H4 (cell line): ENCODE data around the gene ASAH2. TPM values are rescaled to one million over a fixed set of nuclear protein-coding genes. Genes with fewer than 3 reads are reported as not detected.

Experiments used
- total RNA-seq: library from RNA; depleted of rRNA; stranded (reverse); fragments of >200 nt; shearing (Covaris generic); gene quantifications from 2 replicates; pipeline ENCODE4 v1.2.3, GENCODE V29; 2014; rRNA removed

The ASAH2 gene
- total RNA-seq, 1 experiment from 2014 or later: 3.8 TPM

Other genes starting within 250 kb of the ASAH2 start
- gene WASHC2A, start 183.6 kb downstream of the ASAH2 start, total RNA-seq: 12.8 and 13.8 TPM in 2 replicates